H1 (cell line): ENCODE results near the gene IL17RD. TPM values are rescaled to one million over a fixed set of nuclear protein-coding genes. Genes with fewer than 3 reads are reported as not detected.

Source experiments
- CTCF ChIA-PET: fragments of 300-600 bp; sonication (Branson Sonifier 250); formaldehyde crosslinking; loops from one replicate; lab custom pipeline; 2021; ENCODE audit not compliant: partially characterized antibody; lab: Charles Lee
- POLR2A ChIA-PET: fragments of 300-600 bp; sonication (Branson Sonifier 250); formaldehyde crosslinking; loops from one replicate; lab custom pipeline; 2021; ENCODE audit warnings: inconsistent platforms; ENCODE audit not compliant: partially characterized antibody; lab: Charles Lee
- DNase-seq, 2 experiments: peaks; one replicate each; pipeline versions ENCODE4 v3.0.0 to v3.0.0-alpha.2; 2010 to 2022; ENCODE audit warnings: low spot score in 2 of 2, low read depth in 1 of 2, mixed read lengths in 1 of 2
- FAIRE-seq: peaks from 2 replicates; lab custom pipeline; 2011; peaks lifted over from hg19 to GRCh38; lab: Jason Lieb, UNC
- H2AFZ ChIP-seq: 2 replicates; pipeline ENCODE4 v1.8.1; 2012; ENCODE audit warnings: low read length, inconsistent platforms
- H2AK5ac ChIP-seq: 2 replicates; pipeline ENCODE4 v1.6.1; 2013; ENCODE audit warnings: low read depth, low read length
- H2BK120ac ChIP-seq: replicated peaks from 2 replicates; pipeline ENCODE3; 2013; ENCODE audit warnings: low read depth, low read length, inconsistent platforms
- H2BK12ac ChIP-seq: 2 replicates; pipeline ENCODE4 v1.6.1; 2013; ENCODE audit warnings: low read depth, low read length
- H2BK15ac ChIP-seq: 2 replicates; pipeline ENCODE4 v1.6.1; 2013; ENCODE audit warnings: low read length
- H2BK20ac ChIP-seq: 2 replicates; pipeline ENCODE4 v1.6.1; 2013; ENCODE audit warnings: low read length
- H2BK5ac ChIP-seq: 2 replicates; pipeline ENCODE4 v1.6.1; 2013; ENCODE audit warnings: low read depth, low read length
- H3K14ac ChIP-seq: 2 replicates; pipeline ENCODE4 v1.6.1; 2013; ENCODE audit warnings: inconsistent platforms; ENCODE audit not compliant: insufficient read length
- H3K18ac ChIP-seq: 2 replicates; pipeline ENCODE4 v1.6.1; 2013; ENCODE audit warnings: low read length; ENCODE audit errors: extremely low read depth
- H3K23ac ChIP-seq: 2 replicates; pipeline ENCODE4 v1.6.1; 2013; ENCODE audit warnings: inconsistent platforms; ENCODE audit not compliant: insufficient read length
- H3K23me2 ChIP-seq: 2 replicates; pipeline ENCODE4 v1.6.1; 2013; ENCODE audit warnings: low read depth, low read length
- H3K27ac ChIP-seq: 2 replicates; pipeline ENCODE4 v1.6.1; 2011; ENCODE audit warnings: low read depth, low read length, inconsistent platforms
- H3K27me3 ChIP-seq, 4 experiments: replicated peaks in 1 of 4; 1 replicate in 1 of 4; 2 replicates in 3 of 4; pipeline versions ENCODE4 v1.6.1 to v1.8.1; 2011 to 2013; ENCODE audit warnings: low read length in 3 of 4, mild to moderate bottlenecking in 3 of 4, inconsistent platforms in 2 of 4, mixed read lengths in 2 of 4, moderate library complexity in 1 of 4; ENCODE audit not compliant: control insufficient read depth in 3 of 4, insufficient read depth in 3 of 4; ENCODE audit errors: extremely low read depth in 1 of 4
- H3K36me3 ChIP-seq, 4 experiments: 2 replicates each; pipeline versions ENCODE4 v1.6.1 to v1.8.1; 2011 to 2013; ENCODE audit warnings: mild to moderate bottlenecking in 4 of 4, low read length in 3 of 4, moderate library complexity in 2 of 4, control low read depth in 1 of 4, inconsistent platforms in 1 of 4; ENCODE audit not compliant: insufficient read depth in 4 of 4, control insufficient read depth in 2 of 4
- H3K4ac ChIP-seq: replicated peaks from 2 replicates; pipeline ENCODE3; 2013; ENCODE audit warnings: low read length, low read depth, mixed read lengths, inconsistent platforms; ENCODE audit not compliant: insufficient read length
- H3K4me1 ChIP-seq, 4 experiments: replicated peaks in 1 of 4; 1 replicate in 1 of 4; 2 replicates in 3 of 4; pipeline versions ENCODE4 v1.6.1 to v1.8.1; 2011 to 2013; ENCODE audit warnings: low read length in 3 of 4, inconsistent platforms in 2 of 4, mixed read lengths in 1 of 4; ENCODE audit not compliant: insufficient read depth in 4 of 4, control insufficient read depth in 3 of 4
- H3K4me2 ChIP-seq, 2 experiments: 2 replicates each; pipeline versions ENCODE4 v1.6.1 to v1.8.1; 2011 to 2013; ENCODE audit warnings: low read depth in 2 of 2, low read length in 2 of 2, control low read depth in 1 of 2, inconsistent platforms in 1 of 2, mild to moderate bottlenecking in 1 of 2; ENCODE audit not compliant: insufficient read depth in 1 of 2
- H3K4me3 ChIP-seq, 4 experiments: fragments of 200-600, 300-600 bp in 1 of 4; sonication (generic), shearing (Covaris generic), sonication (Bioruptor Twin) in 1 of 4; 2 replicates each; pipeline versions ENCODE4 v1.5.1 to v1.8.1; 2011 to 2016; ENCODE audit warnings: low read length in 4 of 4, low read depth in 3 of 4, control low read depth in 2 of 4, inconsistent platforms in 2 of 4, mild to moderate bottlenecking in 2 of 4, mixed read lengths in 1 of 4, moderate library complexity in 1 of 4; ENCODE audit not compliant: insufficient read depth in 2 of 4; ENCODE audit errors: extremely low read depth in 1 of 4
- H3K56ac ChIP-seq: replicated peaks from 2 replicates; pipeline ENCODE3; 2013; ENCODE audit warnings: low read depth, mild to moderate bottlenecking, mixed read lengths, low read length, inconsistent platforms; ENCODE audit not compliant: insufficient read length
- H3K79me1 ChIP-seq: 2 replicates; pipeline ENCODE4 v1.6.1; 2013; ENCODE audit warnings: low read depth, low read length, control low read depth
- H3K79me2 ChIP-seq, 2 experiments: 2 replicates each; pipeline versions ENCODE4 v1.6.1 to v1.8.1; 2012 to 2013; ENCODE audit warnings: low read length in 2 of 2, mild to moderate bottlenecking in 2 of 2, inconsistent platforms in 1 of 2; ENCODE audit not compliant: insufficient read depth in 2 of 2, control insufficient read depth in 1 of 2
- H3K9ac ChIP-seq, 4 experiments: replicated peaks in 1 of 4; 1 replicate in 1 of 4; 2 replicates in 3 of 4; pipeline versions ENCODE4 v1.6.1 to v1.8.1; 2011 to 2013; ENCODE audit warnings: low read depth in 3 of 4, low read length in 3 of 4, control low read depth in 2 of 4, mild to moderate bottlenecking in 2 of 4, moderate library complexity in 2 of 4, inconsistent platforms in 1 of 4; ENCODE audit errors: extremely low read depth in 1 of 4
- H3K9me3 ChIP-seq, 2 experiments: 2 replicates each; pipeline versions ENCODE4 v1.6.1 to v1.8.1; 2012 to 2013; ENCODE audit warnings: mild to moderate bottlenecking in 2 of 2, moderate library complexity in 2 of 2, control low read depth in 1 of 2, inconsistent platforms in 1 of 2, low read depth in 1 of 2, low read length in 1 of 2, mixed read lengths in 1 of 2; ENCODE audit not compliant: insufficient read depth in 2 of 2
- H4K20me1 ChIP-seq, 2 experiments: replicated peaks in 1 of 2; 2 replicates each; pipeline versions ENCODE3 to v1.8.1; 2011 to 2013; ENCODE audit warnings: inconsistent platforms in 2 of 2, low read length in 2 of 2, mild to moderate bottlenecking in 1 of 2; ENCODE audit not compliant: insufficient read depth in 2 of 2, control insufficient read depth in 1 of 2
- H4K5ac ChIP-seq: 2 replicates; pipeline ENCODE4 v1.6.1; 2013; ENCODE audit warnings: low read length, low read depth, mixed read lengths, inconsistent platforms; ENCODE audit not compliant: insufficient read length
- H4K8ac ChIP-seq: 2 replicates; pipeline ENCODE4 v1.8.0; 2013; ENCODE audit warnings: mild to moderate bottlenecking, moderate library complexity, low read length, inconsistent platforms; ENCODE audit not compliant: insufficient read depth; ENCODE audit errors: extremely low read depth
- H4K91ac ChIP-seq: replicated peaks from 2 replicates; pipeline ENCODE3; 2013; ENCODE audit warnings: low read length, mixed read lengths, inconsistent platforms; ENCODE audit not compliant: insufficient read length
- SIRT6 ChIP-seq: IDR thresholded peaks from one replicate; pipeline ENCODE4 v1.7.1; 2012; ENCODE audit warnings: low read length, inconsistent platforms
- TEAD4 ChIP-seq: IDR thresholded peaks from 2 replicates; pipeline ENCODE4 v1.6.1; 2012; ENCODE audit warnings: low read depth, low read length, inconsistent platforms, mixed read lengths
- WGBS, 2 experiments: shearing (Covaris generic) in 1 of 2; methylation state at CpG; one replicate each; pipeline versions ENCODE4 v1.1.6 to v1.1.7; 2013 to 2015; ENCODE audit warnings: low lambda C conversion rate in 2 of 2, mixed read lengths in 2 of 2, inconsistent platforms in 1 of 2, low coverage in 1 of 2, missing lambda C conversion rate in 1 of 2; ENCODE audit not compliant: insufficient replicate concordance in 2 of 2, insufficient coverage in 1 of 2, insufficient read length in 1 of 2; ENCODE audit errors: extremely low coverage in 1 of 2, missing lambda C conversion rate in 1 of 2; 5-methylcytosine and 5-hydroxymethylcytosine counted together
- polyA plus RNA-seq, 7 experiments: library from polyadenylated mRNA; depleted of rRNA in 3 of 7; stranded (reverse) in 5 of 7; unstranded in 2 of 7; fragments of >200 nt in 5 of 7; fragments of 200-250 nt in 2 of 7; gene quantifications; 1 replicate in 5 of 7; 2 replicates in 1 of 7; 4 replicates in 1 of 7; pipeline versions ENCODE4 v1.2.1 to v1.2.3, GENCODE V29; 2011 to 2013; ENCODE audit warnings: missing spikeins in 2 of 7, mixed read lengths in 2 of 7
- total RNA-seq: library from RNA; stranded (reverse); fragmentation: NEBNext Ultra II Directional; extraction: Animal tissue kit (Norgen Biotek cat#: 25700); gene quantifications from 2 replicates; pipeline ENCODE4 v1.2.1, GENCODE V29; 2021

Gene IL17RD
- total and polyA plus RNA-seq, 2 of the 8 experiments (the other 6 are each of a cell fraction or from before 2014, with no cell fraction given): 10.9 to 48.9 TPM

GRCh38 chr3:57041674-57042073 lies 123.5 kb downstream of the IL17RD start:
- no peaks in the 10 kb centered on the region; a peak in 1 of 7 replicates for H3K27me3 ChIP-seq
- FAIRE-seq: no peak

More at GRCh38 chr3:57041674-57042073, 123.5 kb downstream of the IL17RD start:
- H2BK20ac ChIP-seq: no peak overlapping the region
- ChIA-PET POLR2A (interaction anchor here (0.9 kb wide), 1 partner anchor 8 kb away, joined by 4 read pairs; no protein-coding TSS in a partner anchor), CTCF (interaction anchor here (1.3 kb wide), 1 partner anchor 24 kb away, joined by 3 read pairs; no protein-coding TSS in a partner anchor)
- H2BK12ac ChIP-seq: no peak overlapping the region
- no peak overlapping the region for H2AFZ ChIP-seq
- H2BK5ac ChIP-seq: no peak overlapping the region
- H2AK5ac ChIP-seq: no peak overlapping the region
- H3K9me3 ChIP-seq: no peaks in the 10 kb centered on the region
- no peak overlapping the region for H3K27ac ChIP-seq
- H3K18ac ChIP-seq: no peak overlapping the region
- H2BK15ac ChIP-seq: no peak overlapping the region
- no peak overlapping the region for H4K91ac ChIP-seq
- DNase-seq: no peak
- no peak overlapping the region for H3K14ac ChIP-seq
- H4K8ac ChIP-seq: no peak overlapping the region
- H3K4me1 ChIP-seq: peaks cover 0 to 5% (median 2%) of the 10 kb centered on the region in 4 experiments; a peak in 3 of 7 replicates
- H3K4me2 ChIP-seq: no peak overlapping the region
- WGBS, 2 experiments: 83% methylated on average over 6 of the region's 6 CpGs; no CpG with 5 or more reads in 1 of the 2 experiments
- no peak overlapping the region for H3K4ac ChIP-seq
- TF ChIP-seq TEAD4: no peak
- no peak for TF ChIP-seq SIRT6
- H3K9ac ChIP-seq: no peak overlapping the region
- H3K23ac ChIP-seq: no peak overlapping the region
- H2BK120ac ChIP-seq: no peak overlapping the region
- H3K79me1 ChIP-seq: no peaks in the 10 kb centered on the region; the same call in 1 of the 2 replicates
- no peaks in the 10 kb centered on the region for H3K79me2 ChIP-seq
- no peaks in the 10 kb centered on the region for H4K20me1 ChIP-seq
- no peak overlapping the region for H3K56ac ChIP-seq
- no peak overlapping the region for H4K5ac ChIP-seq
- H3K36me3 ChIP-seq: no peaks in the 10 kb centered on the region
- H3K23me2 ChIP-seq: no peaks in the 10 kb centered on the region
- no peak overlapping the region for H3K4me3 ChIP-seq

Other genes with a start within 250 kb of the IL17RD start
- gene SPATA12, start 104.7 kb downstream of the IL17RD start, total RNA-seq: 0.19 and 0.34 TPM in 2 replicates
- gene SPATA12, start 104.7 kb downstream of the IL17RD start, polyA plus RNA-seq (2011; rRNA removed): 0.93 and 0.97 TPM in 2 replicates
- 9.0 and 12.0 TPM in 2 replicates for gene HESX1, start 34.6 kb upstream of the IL17RD start, total RNA-seq
- 5.5 and 7.1 TPM in 2 replicates for gene HESX1, start 34.6 kb upstream of the IL17RD start, polyA plus RNA-seq (2011; rRNA removed)
- 30.7 and 34.4 TPM in 2 replicates for gene APPL1, start 62.4 kb upstream of the IL17RD start, total RNA-seq
- gene APPL1, start 62.4 kb upstream of the IL17RD start, polyA plus RNA-seq (2011; rRNA removed): 5.9 and 9.4 TPM in 2 replicates
- not detected in 2 replicates for gene ASB14, start 127.3 kb upstream of the IL17RD start, total RNA-seq
- gene ASB14, start 127.3 kb upstream of the IL17RD start, polyA plus RNA-seq (2011; rRNA removed): not detected in 2 replicates